ENCODE results near the gene MZF1.
"Not testable (repeated sequence)": the region's sequence is repeated elsewhere in the genome, so short reads cannot be mapped to it uniquely, and the experiment has no call there.

DNA sequence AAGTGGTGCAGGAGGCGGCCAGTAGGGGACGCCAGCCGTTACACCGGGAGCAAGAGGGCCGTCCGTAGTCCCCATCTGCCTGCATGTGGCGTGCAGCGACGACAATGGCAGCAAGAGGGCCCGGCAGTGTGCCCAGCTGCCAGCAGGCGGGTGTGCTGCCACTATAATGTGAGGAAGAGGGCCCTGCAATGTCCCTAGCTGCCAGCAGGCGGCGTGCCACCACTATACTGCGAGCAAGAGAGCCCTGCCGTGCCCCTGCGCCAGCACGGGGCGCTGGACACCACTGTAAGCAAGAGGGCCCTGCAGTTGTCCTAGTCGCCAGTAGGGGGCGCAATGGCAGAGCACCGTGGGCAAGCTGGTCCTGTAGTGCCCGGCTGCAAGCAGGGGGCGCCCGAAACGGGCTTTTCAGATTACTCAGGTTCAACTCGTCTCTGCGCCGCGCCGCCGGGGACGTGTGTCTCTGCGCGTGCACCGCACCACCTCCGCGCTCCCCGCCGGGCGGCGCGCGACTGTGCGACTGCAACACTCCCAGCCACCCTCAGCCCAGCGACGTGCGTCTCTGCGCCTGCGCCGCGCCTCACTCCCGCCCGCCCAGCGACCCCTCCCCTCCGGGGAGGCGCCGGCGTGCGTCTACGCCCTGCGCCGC is 33.2 kb upstream of the MZF1 start:
- TF ChIP-seq, protein P1, sequence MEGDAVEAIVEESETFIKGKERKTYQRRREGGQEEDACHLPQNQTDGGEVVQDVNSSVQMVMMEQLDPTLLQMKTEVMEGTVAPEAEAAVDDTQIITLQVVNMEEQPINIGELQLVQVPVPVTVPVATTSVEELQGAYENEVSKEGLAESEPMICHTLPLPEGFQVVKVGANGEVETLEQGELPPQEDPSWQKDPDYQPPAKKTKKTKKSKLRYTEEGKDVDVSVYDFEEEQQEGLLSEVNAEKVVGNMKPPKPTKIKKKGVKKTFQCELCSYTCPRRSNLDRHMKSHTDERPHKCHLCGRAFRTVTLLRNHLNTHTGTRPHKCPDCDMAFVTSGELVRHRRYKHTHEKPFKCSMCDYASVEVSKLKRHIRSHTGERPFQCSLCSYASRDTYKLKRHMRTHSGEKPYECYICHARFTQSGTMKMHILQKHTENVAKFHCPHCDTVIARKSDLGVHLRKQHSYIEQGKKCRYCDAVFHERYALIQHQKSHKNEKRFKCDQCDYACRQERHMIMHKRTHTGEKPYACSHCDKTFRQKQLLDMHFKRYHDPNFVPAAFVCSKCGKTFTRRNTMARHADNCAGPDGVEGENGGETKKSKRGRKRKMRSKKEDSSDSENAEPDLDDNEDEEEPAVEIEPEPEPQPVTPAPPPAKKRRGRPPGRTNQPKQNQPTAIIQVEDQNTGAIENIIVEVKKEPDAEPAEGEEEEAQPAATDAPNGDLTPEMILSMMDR (IDR thresholded peaks at IDR 0.05) = not testable (repeated sequence)
- TF ChIP-seq, protein P2, sequence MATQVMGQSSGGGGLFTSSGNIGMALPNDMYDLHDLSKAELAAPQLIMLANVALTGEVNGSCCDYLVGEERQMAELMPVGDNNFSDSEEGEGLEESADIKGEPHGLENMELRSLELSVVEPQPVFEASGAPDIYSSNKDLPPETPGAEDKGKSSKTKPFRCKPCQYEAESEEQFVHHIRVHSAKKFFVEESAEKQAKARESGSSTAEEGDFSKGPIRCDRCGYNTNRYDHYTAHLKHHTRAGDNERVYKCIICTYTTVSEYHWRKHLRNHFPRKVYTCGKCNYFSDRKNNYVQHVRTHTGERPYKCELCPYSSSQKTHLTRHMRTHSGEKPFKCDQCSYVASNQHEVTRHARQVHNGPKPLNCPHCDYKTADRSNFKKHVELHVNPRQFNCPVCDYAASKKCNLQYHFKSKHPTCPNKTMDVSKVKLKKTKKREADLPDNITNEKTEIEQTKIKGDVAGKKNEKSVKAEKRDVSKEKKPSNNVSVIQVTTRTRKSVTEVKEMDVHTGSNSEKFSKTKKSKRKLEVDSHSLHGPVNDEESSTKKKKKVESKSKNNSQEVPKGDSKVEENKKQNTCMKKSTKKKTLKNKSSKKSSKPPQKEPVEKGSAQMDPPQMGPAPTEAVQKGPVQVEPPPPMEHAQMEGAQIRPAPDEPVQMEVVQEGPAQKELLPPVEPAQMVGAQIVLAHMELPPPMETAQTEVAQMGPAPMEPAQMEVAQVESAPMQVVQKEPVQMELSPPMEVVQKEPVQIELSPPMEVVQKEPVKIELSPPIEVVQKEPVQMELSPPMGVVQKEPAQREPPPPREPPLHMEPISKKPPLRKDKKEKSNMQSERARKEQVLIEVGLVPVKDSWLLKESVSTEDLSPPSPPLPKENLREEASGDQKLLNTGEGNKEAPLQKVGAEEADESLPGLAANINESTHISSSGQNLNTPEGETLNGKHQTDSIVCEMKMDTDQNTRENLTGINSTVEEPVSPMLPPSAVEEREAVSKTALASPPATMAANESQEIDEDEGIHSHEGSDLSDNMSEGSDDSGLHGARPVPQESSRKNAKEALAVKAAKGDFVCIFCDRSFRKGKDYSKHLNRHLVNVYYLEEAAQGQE (IDR thresholded peaks at IDR 0.05; ENCODE audit: insufficient read depth in 1 of 2, low read depth in 2 of 2, low read length in 1 of 2) = not testable (repeated sequence)
- TF ChIP-seq POLR2AphosphoS5 (IDR thresholded peaks at IDR 0.05; ENCODE audit: low read depth, low read length) = not testable (repeated sequence)

Data from Panc1 (cell line).